Esophagus muscularis mucosa (tissue), 4 donors: ENCODE data around the gene LPCAT1. TPM values are rescaled to one million over a fixed set of nuclear protein-coding genes. Genes with fewer than 3 reads are reported as not detected.
A peak's percentile ranks its signal among the peaks of the same experiment; 100 is the strongest.
"Not testable (repeated sequence)": the region's sequence is repeated elsewhere in the genome, so short reads cannot be mapped to it uniquely, and the experiment has no call there.

Experiments used
- DNase-seq: peaks from one replicate; pipeline ENCODE4 v3.0.0-alpha.2; 2017; ENCODE audit errors: extremely low spot score
- H3K27ac ChIP-seq, 4 donors: fragments of 200-600 bp; sonication (generic); replicated peaks in 1 of 4; 1 replicate in 3 of 4; 2 replicates in 1 of 4; pipeline ENCODE4 v1.5.1; 2016 to 2019; ENCODE audit warnings: mild to moderate bottlenecking in 1 of 4
- H3K27me3 ChIP-seq, 4 donors: fragments of 200-600 bp; sonication (generic); one replicate each; pipeline versions ENCODE4 v1.5.1 to v1.6.0; 2016 to 2019
- H3K36me3 ChIP-seq, 4 donors: fragments of 200-600 bp; sonication (generic); one replicate each; pipeline ENCODE4 v1.5.1; 2016 to 2019
- H3K4me1 ChIP-seq, 4 donors: fragments of 200-600 bp; sonication (generic); one replicate each; pipeline ENCODE4 v1.5.1; 2016 to 2019
- H3K4me3 ChIP-seq, 4 donors: fragments of 200-600 bp; sonication (generic); 1 replicate in 2 of 4; 2 replicates in 2 of 4; pipeline ENCODE4 v1.5.1; 2016 to 2019; ENCODE audit warnings: mild to moderate bottlenecking in 4 of 4, moderate library complexity in 1 of 4
- H3K9me3 ChIP-seq, 4 donors: fragments of 200-600 bp; sonication (generic); 1 replicate in 3 of 4; 2 replicates in 1 of 4; pipeline ENCODE4 v1.5.1; 2016 to 2019
- EP300 ChIP-seq: sonication (generic); formaldehyde crosslinking; IDR thresholded peaks from one replicate; pipeline ENCODE4 v1.6.1; 2017; ENCODE audit warnings: antibody characterized with exemption
- POLR2A ChIP-seq: fragments of 450-650 bp; IDR thresholded peaks from one replicate; pipeline ENCODE4 v1.6.1; 2017; ENCODE audit warnings: antibody characterized with exemption, moderate library complexity, mild to moderate bottlenecking, low read depth
- POLR2AphosphoS5 ChIP-seq, 2 donors: sonication (generic); formaldehyde crosslinking; IDR thresholded peaks; one replicate each; pipeline ENCODE4 v1.6.1; 2017; ENCODE audit warnings: antibody characterized with exemption in 2 of 2
- WGBS: methylation state at CpG from one replicate; pipeline ENCODE4 v1.1.5; 2018; 5-methylcytosine and 5-hydroxymethylcytosine counted together
- intact Hi-C: fragments of 100-400 bp; cut with DNase I; formaldehyde crosslinking; loops from one replicate; pipeline ENCODE4 v1.15.1; 2023
- total RNA-seq, 4 donors: library from RNA; depleted of rRNA; stranded (reverse); fragments of >200 nt; gene quantifications; one replicate each; pipeline versions ENCODE4 v1.1.0 to v1.2.1, GENCODE V29; 2016
- TF ChIP-seq, protein P1 (sequence below), 3 experiments: fragments of 200-600 bp in 2 of 3; fragments of 450-650 bp in 1 of 3; sonication (generic) in 2 of 3; IDR thresholded peaks; one replicate each; pipeline ENCODE4 v1.5.1; 2017 to 2019; ENCODE audit warnings: antibody characterized with exemption in 3 of 3, mild to moderate bottlenecking in 2 of 3, moderate library complexity in 1 of 3

LPCAT1 gene
- 10 to 100 TPM; 22.5 to 51.7 (median 35.0) TPM for total RNA-seq

- Histone ChIP-seq H3K27me3 (no peaks in the 10 kb centered on the region), H3K36me3 (peaks cover 0 to 19% (median 15%) of the 10 kb centered on the region in 4 donors), H3K4me1 (peaks cover 9 to 30% (median 26%) of the 10 kb centered on the region in 4 donors), H3K4me3 (peak within 1 kb of the TSS; percentile 90 to 91 (median 90)), H3K27ac (peak within 1 kb of the TSS; percentile 91 to 92 (median 92)), H3K9me3 (no peaks in the 10 kb centered on the region)
- intact Hi-C loops = loop anchor here (10.0 kb wide), 2 partner anchors 71 to 121 kb away; no protein-coding TSS in a partner anchor
- no peak for DNase-seq
- TF ChIP-seq, protein P1, sequence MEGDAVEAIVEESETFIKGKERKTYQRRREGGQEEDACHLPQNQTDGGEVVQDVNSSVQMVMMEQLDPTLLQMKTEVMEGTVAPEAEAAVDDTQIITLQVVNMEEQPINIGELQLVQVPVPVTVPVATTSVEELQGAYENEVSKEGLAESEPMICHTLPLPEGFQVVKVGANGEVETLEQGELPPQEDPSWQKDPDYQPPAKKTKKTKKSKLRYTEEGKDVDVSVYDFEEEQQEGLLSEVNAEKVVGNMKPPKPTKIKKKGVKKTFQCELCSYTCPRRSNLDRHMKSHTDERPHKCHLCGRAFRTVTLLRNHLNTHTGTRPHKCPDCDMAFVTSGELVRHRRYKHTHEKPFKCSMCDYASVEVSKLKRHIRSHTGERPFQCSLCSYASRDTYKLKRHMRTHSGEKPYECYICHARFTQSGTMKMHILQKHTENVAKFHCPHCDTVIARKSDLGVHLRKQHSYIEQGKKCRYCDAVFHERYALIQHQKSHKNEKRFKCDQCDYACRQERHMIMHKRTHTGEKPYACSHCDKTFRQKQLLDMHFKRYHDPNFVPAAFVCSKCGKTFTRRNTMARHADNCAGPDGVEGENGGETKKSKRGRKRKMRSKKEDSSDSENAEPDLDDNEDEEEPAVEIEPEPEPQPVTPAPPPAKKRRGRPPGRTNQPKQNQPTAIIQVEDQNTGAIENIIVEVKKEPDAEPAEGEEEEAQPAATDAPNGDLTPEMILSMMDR (IDR thresholded peaks at IDR 0.05) = peak in 1 of 3 experiments; percentile 27
- no peak for TF ChIP-seq EP300
- no peak for TF ChIP-seq POLR2A
- peak in 1 of 2 donors; percentile 41 for TF ChIP-seq POLR2AphosphoS5 (IDR thresholded peaks at IDR 0.05)
- WGBS = 4% methylated on average over 22 of the region's 85 CpGs
These were observed at the start of gene LPCAT1 for GRCh38 chr5:1523793-1524480. TSS of gene LPCAT1 (minus strand) at chr5:1523960. CDS start at chr5:1523844, 116 bp downstream.

- DNase-seq, H3K4me3 ChIP-seq, intact Hi-C loops, H3K27ac ChIP-seq, H3K9me3 ChIP-seq, H3K27me3 ChIP-seq: not testable (repeated sequence)
- H3K36me3 ChIP-seq = peaks cover 0 to 44% (median 10%) of the 10 kb centered on the region in 4 donors
- H3K4me1 ChIP-seq = peaks cover 17 to 25% (median 21%) of the 10 kb centered on the region in 4 donors
- WGBS = 94% methylated on average over 7 of the region's 7 CpGs
These were observed 48.1 kb upstream of the LPCAT1 start for GRCh38 chr5:1571875-1572274.

GRCh38 chr5:1570975-1571374 lies 47.2 kb upstream of the LPCAT1 start:
- Histone ChIP-seq H3K27me3 (no peaks in the 10 kb centered on the region), H3K27ac (no peak overlapping the region), H3K9me3 (no peaks in the 10 kb centered on the region), H3K4me3 (no peak overlapping the region), H3K36me3 (peaks cover 0 to 35% (median 10%) of the 10 kb centered on the region in 4 donors), H3K4me1 (peaks cover 17 to 25% (median 21%) of the 10 kb centered on the region in 4 donors)
- TF ChIP-seq EP300 = no peak
- no peak for TF ChIP-seq POLR2A
- TF ChIP-seq, protein P1 (IDR thresholded peaks at IDR 0.05) = no peak
- TF ChIP-seq POLR2AphosphoS5 (IDR thresholded peaks at IDR 0.05) = no peak
- no peak for DNase-seq
- 96% methylated on average over 7 of the region's 10 CpGs for WGBS
- intact Hi-C loops = no loop called here

DNA sequence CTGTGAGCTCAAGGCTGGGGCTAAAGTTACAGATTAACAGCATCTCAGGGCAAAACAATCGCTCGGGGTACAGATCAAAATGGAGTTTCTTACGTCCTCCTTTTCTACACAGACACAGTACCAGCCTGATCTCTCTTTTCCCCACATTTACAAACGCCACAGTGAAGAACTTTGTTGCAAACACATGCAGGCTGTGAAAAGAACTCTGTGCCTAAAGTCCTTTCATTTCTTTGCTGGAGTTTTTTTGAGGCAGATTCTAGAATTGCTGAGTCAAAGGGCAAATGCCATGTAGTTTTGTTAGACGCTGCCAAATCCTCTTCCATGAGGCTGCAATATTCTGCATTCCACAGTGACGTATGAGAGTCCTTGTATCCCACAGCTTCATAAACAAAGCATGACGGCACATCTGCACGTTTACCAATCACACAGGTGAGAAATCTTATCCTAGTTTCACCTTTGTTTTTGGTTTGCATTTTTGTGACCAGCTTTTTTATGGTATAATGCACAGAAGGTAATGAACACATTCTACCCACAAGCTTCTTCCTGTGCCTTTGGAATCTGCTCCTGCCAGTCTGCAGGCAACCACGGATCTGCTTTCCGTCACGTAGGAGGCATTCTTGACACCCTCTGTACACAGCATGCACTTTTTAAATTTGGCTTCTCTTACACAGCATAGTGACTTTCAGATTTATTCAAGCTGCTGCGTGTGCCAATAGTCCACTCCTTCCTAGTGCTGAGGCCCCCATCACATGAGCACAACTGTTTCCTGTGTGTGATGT lies 44.6 kb upstream of the LPCAT1 start:
- H3K9me3 ChIP-seq = no peaks in the 10 kb centered on the region
- H3K36me3 ChIP-seq = peaks cover 0 to 16% (median 2%) of the 10 kb centered on the region in 4 donors
- intact Hi-C loops = loop anchor here (5.0 kb wide), 1 partner anchor 41 kb away; no protein-coding TSS in a partner anchor
- H3K27ac ChIP-seq = peak overlapping the region; percentile 57 to 78 (median 72)
- H3K4me3 ChIP-seq = no peak overlapping the region
- peaks cover 20 to 25% (median 22%) of the 10 kb centered on the region in 4 donors for H3K4me1 ChIP-seq
- TF ChIP-seq POLR2AphosphoS5 (IDR thresholded peaks at IDR 0.05) = peak; percentile 22 to 65
- TF ChIP-seq, protein P1 (IDR thresholded peaks at IDR 0.05) = no peak
- no peak for TF ChIP-seq POLR2A
- DNase-seq = no peak
- H3K27me3 ChIP-seq = no peaks in the 10 kb centered on the region
- WGBS = 27% methylated on average over 12 of the region's 12 CpGs

- not testable (repeated sequence) for H3K9me3 ChIP-seq, DNase-seq, H3K4me3 ChIP-seq, H3K27me3 ChIP-seq
- intact Hi-C loops = loop anchor here (5.0 kb wide), 1 partner anchor 40 kb away; no protein-coding TSS in a partner anchor
- H3K27ac ChIP-seq = peak overlapping the region; percentile 57 to 78 (median 72)
- H3K4me1 ChIP-seq = peaks cover 20 to 25% (median 22%) of the 10 kb centered on the region in 4 donors
- 94% methylated on average over 16 of the region's 16 CpGs for WGBS
- H3K36me3 ChIP-seq = peaks cover 0 to 16% (median 2%) of the 10 kb centered on the region in 4 donors
These were observed 43.9 kb upstream of the LPCAT1 start for GRCh38 chr5:1567527-1568200.
